ENCODE data around the gene ANKRD42.

Gene ANKRD42

DNA sequence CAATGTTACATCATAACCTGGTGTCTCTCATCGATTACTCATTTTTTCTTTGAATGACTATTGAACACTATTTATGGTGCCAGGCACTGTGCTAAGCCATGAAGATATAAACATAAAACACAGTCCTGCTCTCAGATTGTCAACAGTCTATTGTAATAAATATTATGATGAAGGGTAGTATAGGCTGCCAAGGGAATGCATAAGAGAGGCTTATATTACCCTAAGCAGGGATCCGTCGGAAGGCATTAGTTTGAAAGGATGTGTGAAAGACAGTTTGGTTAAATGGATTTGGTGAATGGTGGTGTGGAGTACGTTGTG is 99.9 kb downstream of the ANKRD42 start:
- DNase-seq = no peak

DNA sequence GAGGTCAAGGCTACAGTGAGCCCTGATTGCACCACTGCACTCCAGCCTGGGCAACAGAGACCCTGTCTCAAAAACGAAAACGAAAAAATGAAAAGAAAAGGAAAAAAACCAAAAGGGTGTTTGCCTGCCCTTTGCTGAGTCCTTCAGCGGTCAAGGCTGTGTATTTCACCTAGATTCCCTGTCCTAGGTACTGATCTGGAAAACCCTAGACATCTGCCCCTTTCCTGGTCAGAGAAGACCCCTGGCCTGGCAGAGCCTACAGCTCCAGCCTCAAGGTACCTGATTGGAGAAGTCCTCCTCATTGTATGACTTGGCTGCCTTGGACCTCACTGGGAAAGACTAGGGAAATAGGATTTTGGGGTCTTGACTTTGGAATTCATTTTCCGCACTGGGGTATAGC is 100.7 kb downstream of the ANKRD42 start:
- no peak for DNase-seq

All from NCI-H1436 (cell line).